PC-3 (cell line): Measurements from ENCODE around the gene BTBD18. TPM values are rescaled to one million over a fixed set of nuclear protein-coding genes. Genes with fewer than 3 reads are reported as not detected.

Experiments used
- ATAC-seq: fragments of 200-7000 bp; cut with Tn5 transposase; 2 replicates; pipeline ENCODE4 v1.9.1; 2020; ENCODE audit warnings: mild to moderate bottlenecking, moderate library complexity
- BruUV-seq: library from RNA; stranded (reverse); fragments of 400-500 nt; replicated peaks from 2 replicates; lab custom pipeline; 2021; lab: Mats Ljungman, UMichigan
- CTCF ChIA-PET: fragments of 300-600 bp; sonication (Branson Sonifier 250); formaldehyde crosslinking; loops from one replicate; lab custom pipeline; 2022; ENCODE audit warnings: antibody characterized with exemption; lab: Charles Lee
- POLR2A ChIA-PET: fragments of 300-600 bp; sonication (Branson Sonifier 250); formaldehyde crosslinking; loops from one replicate; lab custom pipeline; 2022; ENCODE audit warnings: antibody characterized with exemption; ENCODE audit not compliant: unreplicated experiment; lab: Charles Lee
- DNase-seq: peaks from one replicate; pipeline ENCODE4 v3.0.0-alpha.2; 2015
- H2AFZ ChIP-seq: fragments of 300-600 bp; sonication (generic); 2 replicates; pipeline ENCODE4 v1.6.0; 2016; ENCODE audit warnings: antibody characterized with exemption, low read length
- H3F3A ChIP-seq: fragments of 300-600 bp; sonication (generic); one replicate; pipeline ENCODE4 v1.6.0; 2017; ENCODE audit warnings: antibody characterized with exemption, low read length, control low read depth, mild to moderate bottlenecking; ENCODE audit not compliant: unreplicated experiment
- H3K27ac ChIP-seq: fragments of 300-600 bp; sonication (generic); 2 replicates; pipeline ENCODE4 v1.5.1; 2016; ENCODE audit warnings: mild to moderate bottlenecking, low read length
- H3K27me3 ChIP-seq: fragments of 300-600 bp; sonication (generic); 2 replicates; pipeline ENCODE4 v1.6.1; 2016; ENCODE audit warnings: low read length, mixed read lengths
- H3K36me3 ChIP-seq: fragments of 300-600 bp; sonication (generic); 2 replicates; pipeline ENCODE4 v1.6.1; 2016; ENCODE audit warnings: low read depth, mixed run types, low read length, mixed read lengths
- H3K4me1 ChIP-seq: fragments of 300-600 bp; sonication (generic); 2 replicates; pipeline ENCODE4 v1.5.1; 2016; ENCODE audit warnings: low read length; ENCODE audit not compliant: insufficient read depth
- H3K4me2 ChIP-seq: fragments of 300-600 bp; sonication (generic); 2 replicates; pipeline ENCODE4 v1.6.0; 2016; ENCODE audit warnings: low read length
- H3K4me3 ChIP-seq: fragments of 300-600 bp; sonication (generic); 2 replicates; pipeline ENCODE4 v1.5.1; 2016; ENCODE audit warnings: mild to moderate bottlenecking, low read length, mixed read lengths
- H3K79me2 ChIP-seq: fragments of 300-600 bp; sonication (generic); 2 replicates; pipeline ENCODE4 v1.6.1; 2017; ENCODE audit warnings: low read length, mixed read lengths
- H3K9ac ChIP-seq: fragments of 300-600 bp; sonication (generic); 2 replicates; pipeline ENCODE4 v1.6.0; 2016; ENCODE audit warnings: mild to moderate bottlenecking, low read length
- H3K9me2 ChIP-seq: fragments of 300-600 bp; sonication (generic); replicated peaks from 2 replicates; pipeline ENCODE4 v1.6.1; 2016; ENCODE audit warnings: mixed run types, low read length, mixed read lengths
- H3K9me3 ChIP-seq: fragments of 300-600 bp; sonication (generic); 2 replicates; pipeline ENCODE4 v1.6.1; 2016; ENCODE audit warnings: low read length, mixed read lengths
- H4K20me1 ChIP-seq: fragments of 300-600 bp; sonication (generic); 2 replicates; pipeline ENCODE4 v1.6.1; 2016; ENCODE audit warnings: low read length, mixed read lengths
- EZH2 ChIP-seq: fragments of 300-600 bp; sonication (generic); IDR thresholded peaks from one replicate; pipeline ENCODE4 v1.6.1; 2017; ENCODE audit warnings: antibody characterized with exemption, mild to moderate bottlenecking, low read length; ENCODE audit not compliant: unreplicated experiment
- EZH2phosphoT487 ChIP-seq: fragments of 300-600 bp; sonication (generic); IDR thresholded peaks from 2 replicates; pipeline ENCODE4 v1.6.1; 2018; ENCODE audit warnings: mild to moderate bottlenecking, antibody characterized with exemption, low read length, borderline replicate concordance
- intact Hi-C: fragments of 100-400 bp; cut with micrococcal nuclease; formaldehyde crosslinking; loops from 2 replicates; pipeline ENCODE4 v1.9.0; 2023
- total RNA-seq: library from RNA; depleted of rRNA; stranded (reverse); fragments of >200 nt; gene quantifications from 2 replicates; pipeline ENCODE4 v1.2.3, GENCODE V29; 2014
- TF ChIP-seq, protein P1 (sequence below): fragments of 300-600 bp; sonication (generic); conservative IDR thresholded peaks from 2 replicates; pipeline ENCODE4 v1.5.1; 2017; ENCODE audit warnings: antibody characterized with exemption, low read depth, mild to moderate bottlenecking, low read length

The BTBD18 gene
- total RNA-seq, 1 experiment from 2014 or later = not detected

GRCh38 chr11:57735619-57736298, 15.9 kb downstream of the BTBD18 start:
- H3F3A ChIP-seq = no peaks in the 10 kb centered on the region
- peaks cover 14% of the 10 kb centered on the region; the same call in 1 of the 2 replicates for H4K20me1 ChIP-seq
- H3K9ac ChIP-seq = no peak overlapping the region
- H3K4me3 ChIP-seq = no peak overlapping the region
- no TSS peak for BruUV-seq
- peaks cover 40% of the 10 kb centered on the region for H3K36me3 ChIP-seq
- H3K4me2 ChIP-seq = no peak overlapping the region
- intact Hi-C loops = no loop called here
- H3K79me2 ChIP-seq = peaks cover 59% of the 10 kb centered on the region
- no peak for DNase-seq
- H3K27me3 ChIP-seq = no peaks in the 10 kb centered on the region
- CTCF ChIA-PET = interaction anchor here (0.5 to 0.6 kb wide), 2 partner anchors 16 to 26 kb away, joined by 4 read pairs; partner anchors contain the start of gene BTBD18
- TF ChIP-seq, protein P1, sequence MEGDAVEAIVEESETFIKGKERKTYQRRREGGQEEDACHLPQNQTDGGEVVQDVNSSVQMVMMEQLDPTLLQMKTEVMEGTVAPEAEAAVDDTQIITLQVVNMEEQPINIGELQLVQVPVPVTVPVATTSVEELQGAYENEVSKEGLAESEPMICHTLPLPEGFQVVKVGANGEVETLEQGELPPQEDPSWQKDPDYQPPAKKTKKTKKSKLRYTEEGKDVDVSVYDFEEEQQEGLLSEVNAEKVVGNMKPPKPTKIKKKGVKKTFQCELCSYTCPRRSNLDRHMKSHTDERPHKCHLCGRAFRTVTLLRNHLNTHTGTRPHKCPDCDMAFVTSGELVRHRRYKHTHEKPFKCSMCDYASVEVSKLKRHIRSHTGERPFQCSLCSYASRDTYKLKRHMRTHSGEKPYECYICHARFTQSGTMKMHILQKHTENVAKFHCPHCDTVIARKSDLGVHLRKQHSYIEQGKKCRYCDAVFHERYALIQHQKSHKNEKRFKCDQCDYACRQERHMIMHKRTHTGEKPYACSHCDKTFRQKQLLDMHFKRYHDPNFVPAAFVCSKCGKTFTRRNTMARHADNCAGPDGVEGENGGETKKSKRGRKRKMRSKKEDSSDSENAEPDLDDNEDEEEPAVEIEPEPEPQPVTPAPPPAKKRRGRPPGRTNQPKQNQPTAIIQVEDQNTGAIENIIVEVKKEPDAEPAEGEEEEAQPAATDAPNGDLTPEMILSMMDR = no peak
- no peak for TF ChIP-seq EZH2phosphoT487
- TF ChIP-seq EZH2 = no peak
- no peaks in the 10 kb centered on the region for H3K9me2 ChIP-seq
- ATAC-seq = no peak
- no peaks in the 10 kb centered on the region for H3K9me3 ChIP-seq
- POLR2A ChIA-PET = no interaction called here
- H2AFZ ChIP-seq = no peak overlapping the region
- no peak overlapping the region for H3K27ac ChIP-seq
- peaks cover 4% of the 10 kb centered on the region for H3K4me1 ChIP-seq

DNA sequence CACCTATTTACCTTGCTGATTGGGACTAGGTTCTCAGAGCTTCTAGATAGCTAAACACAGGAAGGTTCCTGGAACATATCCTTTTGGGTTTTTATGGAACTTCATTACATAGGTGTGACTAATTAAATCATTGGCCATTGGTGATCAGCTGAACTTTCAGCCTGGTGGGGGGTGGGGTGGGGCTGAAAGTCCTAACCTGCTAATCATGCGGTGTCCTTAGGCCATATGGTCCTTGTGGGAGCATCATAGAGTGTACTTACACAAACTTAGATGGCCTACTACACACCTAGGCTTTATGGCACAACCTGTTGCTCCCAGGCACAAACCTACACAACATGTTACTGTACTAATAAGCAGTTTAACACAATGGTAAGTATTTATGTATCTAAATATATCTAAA, 19.0 kb downstream of the BTBD18 start:
- no peaks in the 10 kb centered on the region for H3K9me2 ChIP-seq
- CTCF ChIA-PET = no interaction called here
- H4K20me1 ChIP-seq = peaks cover 27% of the 10 kb centered on the region
- H3K79me2 ChIP-seq = peaks cover 86% of the 10 kb centered on the region
- no peak overlapping the region for H3K4me2 ChIP-seq
- intact Hi-C loops = no loop called here
- POLR2A ChIA-PET = no interaction called here
- no peak overlapping the region for H3K27ac ChIP-seq
- TF ChIP-seq, protein P1 = no peak
- TF ChIP-seq EZH2 (no peak), EZH2phosphoT487 (no peak)
- no TSS peak for BruUV-seq
- H2AFZ ChIP-seq = no peak overlapping the region
- H3K27me3 ChIP-seq = no peaks in the 10 kb centered on the region
- DNase-seq = no peak
- no peak overlapping the region for H3K4me3 ChIP-seq
- no peaks in the 10 kb centered on the region for H3F3A ChIP-seq
- H3K4me1 ChIP-seq = no peaks in the 10 kb centered on the region
- H3K9ac ChIP-seq = no peak overlapping the region
- peaks cover 30% of the 10 kb centered on the region for H3K36me3 ChIP-seq
- ATAC-seq = no peak
- no peaks in the 10 kb centered on the region for H3K9me3 ChIP-seq

- H3K4me2 ChIP-seq = no peak overlapping the region
- TF ChIP-seq, protein P1 = no peak
- no peak for TF ChIP-seq EZH2phosphoT487
- TF ChIP-seq EZH2 = no peak
- H2AFZ ChIP-seq = no peak overlapping the region
- H3K27me3 ChIP-seq = no peaks in the 10 kb centered on the region
- peaks cover 95% of the 10 kb centered on the region for H3K79me2 ChIP-seq
- peaks cover 34% of the 10 kb centered on the region for H4K20me1 ChIP-seq
- ATAC-seq = no peak
- H3K9ac ChIP-seq = no peak overlapping the region
- H3K4me3 ChIP-seq = no peak overlapping the region
- no peaks in the 10 kb centered on the region for H3K9me2 ChIP-seq
- ChIA-PET POLR2A (no interaction called here), CTCF (no interaction called here)
- H3K27ac ChIP-seq = no peak overlapping the region
- no TSS peak for BruUV-seq
- H3F3A ChIP-seq = no peaks in the 10 kb centered on the region
- H3K4me1 ChIP-seq = no peaks in the 10 kb centered on the region
- H3K9me3 ChIP-seq = no peaks in the 10 kb centered on the region
- no peak for DNase-seq
- intact Hi-C loops = no loop called here
- peaks cover 22% of the 10 kb centered on the region for H3K36me3 ChIP-seq
Measured at GRCh38 chr11:57729479-57729878, 22.1 kb downstream of the BTBD18 start.
